Measurements from ENCODE around the gene EBNA1BP2. TPM values are rescaled to one million over a fixed set of nuclear protein-coding genes. Genes with fewer than 3 reads are reported as not detected.
"Not testable (repeated sequence)": the region's sequence is repeated elsewhere in the genome, so short reads cannot be mapped to it uniquely, and the experiment has no call there.

EBNA1BP2 gene
- total and polyA plus RNA-seq, 7 donors = 20.1 to 153 (median 46.2) TPM

- no peaks in the 10 kb centered on the region for H3K36me3 ChIP-seq (ENCODE audit: insufficient read depth in 1 of 2, low read depth in 1 of 2)
- no peak overlapping the region for H3K4me3 ChIP-seq
- ATAC-seq (no peak), DNase-seq (no peak)
- H3K27ac ChIP-seq = no peak overlapping the region
- intact Hi-C loops (cut with DNase I) = no loop called here
- no peaks in the 10 kb centered on the region for H3K4me1 ChIP-seq
- no peaks in the 10 kb centered on the region for H3K9me3 ChIP-seq
- peaks cover 0 to 27% (median 3%) of the 10 kb centered on the region in 3 donors for H3K27me3 ChIP-seq (ENCODE audit: insufficient read depth in 3 of 3, low read length in 2 of 3)
- TF ChIP-seq CTCF (IDR thresholded peaks at IDR 0.05) = no peak
These were observed 32.1 kb downstream of the EBNA1BP2 start for GRCh38 chr1:43140010-43140409.

- intact Hi-C loops (cut with DNase I); H3K4me1 ChIP-seq; H3K36me3 ChIP-seq (ENCODE audit: insufficient read depth in 1 of 2, low read depth in 1 of 2); H3K9me3 ChIP-seq; DNase-seq; ATAC-seq; H3K27ac ChIP-seq; H3K4me3 ChIP-seq: not testable (repeated sequence)
- 78 to 89% (median 85%) methylated on average over 8 of the region's 8 CpGs for WGBS, 3 donors
- H3K27me3 ChIP-seq (ENCODE audit: insufficient read depth in 3 of 3, low read length in 2 of 3) = peaks cover 0 to 20% (median 3%) of the 10 kb centered on the region in 3 donors
These were observed 32.8 kb downstream of the EBNA1BP2 start for GRCh38 chr1:43139295-43139694.

- Histone ChIP-seq H3K27me3 (ENCODE audit: insufficient read depth in 3 of 3, low read length in 2 of 3) (peaks cover 0 to 3% (median 3%) of the 10 kb centered on the region in 3 donors), H3K9me3 (no peaks in the 10 kb centered on the region), H3K36me3 (ENCODE audit: insufficient read depth in 1 of 2, low read depth in 1 of 2) (no peaks in the 10 kb centered on the region), H3K4me3 (no peak overlapping the region), H3K4me1 (no peaks in the 10 kb centered on the region), H3K27ac (no peak overlapping the region)
- DNase-seq = no peak
- 65 to 74% (median 68%) methylated on average over 7 of the region's 7 CpGs for WGBS, 3 donors
- no peak for TF ChIP-seq CTCF (IDR thresholded peaks at IDR 0.05)
- ATAC-seq = no peak
- intact Hi-C loops (cut with DNase I) = no loop called here
These were observed 34.5 kb downstream of the EBNA1BP2 start for GRCh38 chr1:43137445-43138052.

- Histone ChIP-seq H3K36me3 (ENCODE audit: insufficient read depth in 1 of 2, low read depth in 1 of 2) (no peaks in the 10 kb centered on the region), H3K9me3 (no peaks in the 10 kb centered on the region), H3K27me3 (ENCODE audit: insufficient read depth in 3 of 3, low read length in 2 of 3) (peaks cover 0 to 5% (median 0%) of the 10 kb centered on the region in 3 donors), H3K27ac (no peak overlapping the region), H3K4me3 (no peak overlapping the region), H3K4me1 (no peaks in the 10 kb centered on the region)
- ATAC-seq (no peak), DNase-seq (no peak)
- intact Hi-C loops (cut with DNase I) = no loop called here
- TF ChIP-seq CTCF (IDR thresholded peaks at IDR 0.05) = no peak
- 62 to 71% (median 68%) methylated on average over 9 of the region's 9 CpGs for WGBS, 3 donors
These were observed 36.0 kb downstream of the EBNA1BP2 start for GRCh38 chr1:43135857-43136781.

- no peak for DNase-seq
- ATAC-seq = no peak
- Histone ChIP-seq H3K27ac (no peak overlapping the region), H3K36me3 (ENCODE audit: insufficient read depth in 1 of 2, low read depth in 1 of 2) (no peaks in the 10 kb centered on the region), H3K27me3 (ENCODE audit: insufficient read depth in 3 of 3, low read length in 2 of 3) (peaks cover 4 to 5% (median 5%) of the 10 kb centered on the region in 3 donors), H3K4me3 (no peak overlapping the region), H3K9me3 (no peaks in the 10 kb centered on the region), H3K4me1 (no peaks in the 10 kb centered on the region)
- intact Hi-C loops (cut with DNase I) = no loop called here
- TF ChIP-seq CTCF (IDR thresholded peaks at IDR 0.05) = no peak
These were observed 37.5 kb downstream of the EBNA1BP2 start for GRCh38 chr1:43134640-43135039.

All from psoas muscle (tissue), 8 donors.